ENCODE measurements around the gene MROH8.

DNA sequence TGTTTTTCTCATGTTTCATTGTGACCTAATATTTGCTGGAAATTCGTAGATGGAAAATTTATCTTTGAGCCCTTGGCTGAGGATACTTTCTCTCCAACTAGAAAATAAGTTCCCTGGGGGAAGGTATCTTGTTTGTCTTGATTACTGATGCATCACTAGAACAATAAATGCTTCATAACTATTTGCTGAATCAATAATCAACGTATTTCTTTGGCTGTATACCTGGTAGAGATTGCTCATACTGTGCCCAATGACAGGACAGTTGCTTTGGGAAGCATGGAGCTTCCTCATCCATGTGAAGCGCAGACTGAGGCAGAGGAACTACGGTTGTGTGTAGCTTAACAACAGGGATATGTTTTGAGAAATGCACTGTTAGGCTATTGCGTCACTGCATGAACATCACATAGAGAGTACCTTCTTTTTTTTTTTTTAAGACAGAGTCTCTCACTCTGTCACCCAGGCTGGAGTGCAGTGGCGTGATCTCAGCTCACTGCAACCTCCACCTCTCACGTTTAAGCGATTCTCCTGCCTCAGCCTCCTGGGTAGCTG lies 34.4 kb downstream of the MROH8 start:
- TF ChIP-seq RARB (CRISPR knock-in tag; IDR thresholded peaks at IDR 0.05) (no peak), ZFP30 (CRISPR knock-in tag; IDR thresholded peaks at IDR 0.05) (no peak), ARNTL (CRISPR knock-in tag; IDR thresholded peaks at IDR 0.05; ENCODE audit: borderline replicate concordance, low read depth) (no peak)

All from SK-N-SH treated with all-trans-retinoic acid at 6 μM for 48 hours (cell line).